GM19467 (cell line): ENCODE measurements around the gene SCN2A.
A peak's percentile ranks its signal among the peaks of the same experiment; 100 is the strongest.

Experiments used
- ATAC-seq: cut with Tn5 transposase; IDR thresholded peaks from one replicate; pipeline ENCODE4 v1.9.1; 2021; ENCODE audit warnings: mild to moderate bottlenecking, moderate library complexity; ENCODE audit not compliant: unreplicated experiment

SCN2A gene

GRCh38 chr2:165239230-165239629 lies at the start of gene SCN2A:
Gene SCN2A, plus strand, starts transcription at chr2:165239414. Its CDS starts 56,410 bp downstream, at chr2:165295824.
- ATAC-seq = peak; percentile 62

GRCh38 chr2:165191096-165191728 lies 48.0 kb upstream of the SCN2A start:
- no peak for ATAC-seq

GRCh38 chr2:165192729-165193128 lies 46.5 kb upstream of the SCN2A start:
- peak; percentile 25 for ATAC-seq

GRCh38 chr2:165193178-165193777 lies 45.9 kb upstream of the SCN2A start:
- ATAC-seq = peak; percentile 95

- ATAC-seq = no peak
These were observed 42.8 kb upstream of the SCN2A start for GRCh38 chr2:165196411-165196810.

- ATAC-seq = no peak
These were observed 41.9 kb upstream of the SCN2A start for GRCh38 chr2:165197346-165197745.

GRCh38 chr2:165198181-165198580 lies 41.0 kb upstream of the SCN2A start:
- no peak for ATAC-seq

GRCh38 chr2:165202239-165202638 lies 37.0 kb upstream of the SCN2A start:
- ATAC-seq = no peak

GRCh38 chr2:165203689-165204559 lies 35.3 kb upstream of the SCN2A start, which contains the start of gene SCN3A:
Gene SCN3A, minus strand, starts transcription at chr2:165204050. Its CDS starts 27,656 bp downstream, at chr2:165176394.
- peak; percentile 49 for ATAC-seq

- no peak for ATAC-seq
These were observed 33.3 kb upstream of the SCN2A start for GRCh38 chr2:165205865-165206264.

- ATAC-seq = no peak
These were observed 31.1 kb upstream of the SCN2A start for GRCh38 chr2:165208094-165208493.

- ATAC-seq = no peak
These were observed 25.1 kb upstream of the SCN2A start for GRCh38 chr2:165214093-165214492.

- no peak for ATAC-seq
These were observed 19.7 kb upstream of the SCN2A start for GRCh38 chr2:165219481-165219880.

- no peak for ATAC-seq
These were observed 14.3 kb upstream of the SCN2A start for GRCh38 chr2:165224941-165225340.

GRCh38 chr2:165227571-165227970 lies 11.6 kb upstream of the SCN2A start:
- ATAC-seq = no peak

- ATAC-seq = no peak
These were observed 2.2 kb upstream of the SCN2A start for GRCh38 chr2:165237056-165237455.

GRCh38 chr2:165238295-165238694 lies 919 bp upstream of the SCN2A start:
- ATAC-seq = no peak

- no peak for ATAC-seq
These were observed 772 bp downstream of the SCN2A start for GRCh38 chr2:165239856-165240515.

GRCh38 chr2:165240916-165241315 lies 1.7 kb downstream of the SCN2A start:
- ATAC-seq = no peak

GRCh38 chr2:165245081-165245793 lies 6.0 kb downstream of the SCN2A start:
- ATAC-seq = no peak

GRCh38 chr2:165248238-165248637 lies 9.0 kb downstream of the SCN2A start:
- ATAC-seq = no peak
